ENCODE data around the gene SHB. TPM values are rescaled to one million over a fixed set of nuclear protein-coding genes. Genes with fewer than 3 reads are reported as not detected.
A peak's percentile ranks its signal among the peaks of the same experiment; 100 is the strongest.
"Not testable (repeated sequence)": the region's sequence is repeated elsewhere in the genome, so short reads cannot be mapped to it uniquely, and the experiment has no call there.

SHB gene
- total RNA-seq, 1 donor from 2014 or later, result 25.3 TPM

DNA sequence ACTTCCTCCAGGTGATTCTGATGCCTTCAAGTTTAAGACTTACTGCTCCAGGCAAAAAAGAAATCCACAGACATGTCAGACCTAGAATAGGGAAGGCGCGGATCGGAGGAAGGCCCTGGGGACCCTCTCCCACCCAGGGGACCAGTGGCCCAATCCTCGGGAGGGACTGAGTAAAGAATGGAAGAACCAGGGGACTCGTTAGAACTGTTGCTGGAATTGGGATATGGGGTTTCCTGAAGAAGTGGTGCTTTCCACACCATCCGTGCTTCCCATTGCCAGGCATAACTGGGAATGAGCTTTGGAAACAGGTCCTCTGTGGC, 101.3 kb downstream of the SHB start:
- no peak overlapping the region for H3K4me3 ChIP-seq
- TF ChIP-seq, protein P1, sequence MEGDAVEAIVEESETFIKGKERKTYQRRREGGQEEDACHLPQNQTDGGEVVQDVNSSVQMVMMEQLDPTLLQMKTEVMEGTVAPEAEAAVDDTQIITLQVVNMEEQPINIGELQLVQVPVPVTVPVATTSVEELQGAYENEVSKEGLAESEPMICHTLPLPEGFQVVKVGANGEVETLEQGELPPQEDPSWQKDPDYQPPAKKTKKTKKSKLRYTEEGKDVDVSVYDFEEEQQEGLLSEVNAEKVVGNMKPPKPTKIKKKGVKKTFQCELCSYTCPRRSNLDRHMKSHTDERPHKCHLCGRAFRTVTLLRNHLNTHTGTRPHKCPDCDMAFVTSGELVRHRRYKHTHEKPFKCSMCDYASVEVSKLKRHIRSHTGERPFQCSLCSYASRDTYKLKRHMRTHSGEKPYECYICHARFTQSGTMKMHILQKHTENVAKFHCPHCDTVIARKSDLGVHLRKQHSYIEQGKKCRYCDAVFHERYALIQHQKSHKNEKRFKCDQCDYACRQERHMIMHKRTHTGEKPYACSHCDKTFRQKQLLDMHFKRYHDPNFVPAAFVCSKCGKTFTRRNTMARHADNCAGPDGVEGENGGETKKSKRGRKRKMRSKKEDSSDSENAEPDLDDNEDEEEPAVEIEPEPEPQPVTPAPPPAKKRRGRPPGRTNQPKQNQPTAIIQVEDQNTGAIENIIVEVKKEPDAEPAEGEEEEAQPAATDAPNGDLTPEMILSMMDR (IDR thresholded peaks at IDR 0.05), result no peak
- DNase-seq, result no peak
- no peaks in the 10 kb centered on the region for H3K27me3 ChIP-seq (ENCODE audit: low read depth)
- H3K27ac ChIP-seq, result peak overlapping the region; percentile 43
- no peak for ATAC-seq
- peaks cover 64% of the 10 kb centered on the region for H3K4me1 ChIP-seq
- no peaks in the 10 kb centered on the region for H3K9me3 ChIP-seq
- intact Hi-C loops (cut with DNase I), result no loop called here
- H3K36me3 ChIP-seq, result peaks cover 15% of the 10 kb centered on the region

DNA sequence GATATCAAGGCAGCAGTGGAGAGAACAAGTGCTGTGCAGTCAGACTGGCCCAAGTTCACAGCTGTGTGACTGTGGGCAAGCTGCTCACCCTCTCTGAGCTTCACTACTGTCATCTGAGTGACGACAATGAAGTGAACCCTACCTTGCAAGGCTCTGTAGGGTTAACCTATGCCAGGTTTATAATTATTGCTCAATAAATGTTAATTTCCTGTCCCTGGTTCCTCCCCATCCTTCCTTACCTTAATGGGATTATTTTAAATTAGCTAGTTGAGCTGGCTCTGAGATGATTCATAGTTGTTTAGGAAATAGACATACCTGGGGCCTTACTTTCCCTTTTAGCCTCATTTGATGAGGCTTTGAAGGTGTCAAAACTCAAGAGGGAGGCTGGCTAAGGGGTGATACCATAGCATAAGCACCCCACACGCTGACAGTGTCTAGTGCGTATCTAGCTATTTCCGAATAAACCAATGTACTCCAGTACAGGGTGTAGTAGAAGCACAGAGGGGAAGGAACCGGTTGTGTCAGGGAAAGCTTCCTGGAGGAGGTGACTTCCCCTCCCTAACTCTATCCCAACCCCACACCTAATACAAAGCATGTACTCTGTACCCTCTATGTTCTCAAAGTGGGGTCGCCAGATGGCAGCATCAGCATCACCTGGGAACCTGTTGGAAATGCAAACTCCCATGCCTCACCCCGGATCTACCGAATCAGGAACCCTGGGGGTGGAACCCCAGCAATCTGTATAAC, 101.8 kb downstream of the SHB start:
- Histone ChIP-seq H3K27me3 (ENCODE audit: low read depth) (no peaks in the 10 kb centered on the region), H3K27ac (peak overlapping the region; percentile 43), H3K4me1 (peaks cover 65% of the 10 kb centered on the region), H3K4me3 (no peak overlapping the region), H3K9me3 (no peaks in the 10 kb centered on the region), H3K36me3 (peaks cover 10% of the 10 kb centered on the region)
- TF ChIP-seq, protein P1 (IDR thresholded peaks at IDR 0.05), result no peak
- intact Hi-C loops (cut with DNase I), result no loop called here
- DNase-seq (no peak), ATAC-seq (no peak)

DNA sequence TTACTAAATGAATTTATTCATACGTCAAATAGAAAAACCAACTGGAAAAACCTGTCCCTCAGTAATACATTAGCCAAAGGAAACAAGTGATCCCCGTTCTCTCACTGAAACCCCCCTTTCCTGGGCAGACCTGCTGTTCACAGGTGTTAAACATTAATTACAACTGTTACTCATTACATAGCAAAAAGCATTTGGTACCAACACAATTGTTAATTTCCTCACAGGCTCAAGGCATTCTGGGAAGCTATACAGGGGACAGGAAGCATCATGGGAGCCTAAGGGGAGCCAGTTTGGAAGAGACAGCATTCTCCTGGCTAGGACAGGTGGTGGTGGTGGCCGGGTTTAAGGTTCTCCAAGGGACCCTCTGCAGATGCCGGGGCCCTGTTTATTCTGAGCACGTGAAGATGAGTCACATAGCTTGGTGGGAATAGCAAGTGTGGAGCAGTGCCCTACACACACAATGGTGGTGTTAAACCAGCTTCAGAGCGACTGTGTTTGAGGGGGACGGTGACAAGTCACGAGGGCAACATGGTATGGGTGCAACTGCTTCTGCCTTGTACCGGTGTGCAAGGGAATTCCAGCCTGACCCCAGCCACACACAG, 102.5 kb downstream of the SHB start:
- H3K4me1 ChIP-seq, result peaks cover 65% of the 10 kb centered on the region

DNA sequence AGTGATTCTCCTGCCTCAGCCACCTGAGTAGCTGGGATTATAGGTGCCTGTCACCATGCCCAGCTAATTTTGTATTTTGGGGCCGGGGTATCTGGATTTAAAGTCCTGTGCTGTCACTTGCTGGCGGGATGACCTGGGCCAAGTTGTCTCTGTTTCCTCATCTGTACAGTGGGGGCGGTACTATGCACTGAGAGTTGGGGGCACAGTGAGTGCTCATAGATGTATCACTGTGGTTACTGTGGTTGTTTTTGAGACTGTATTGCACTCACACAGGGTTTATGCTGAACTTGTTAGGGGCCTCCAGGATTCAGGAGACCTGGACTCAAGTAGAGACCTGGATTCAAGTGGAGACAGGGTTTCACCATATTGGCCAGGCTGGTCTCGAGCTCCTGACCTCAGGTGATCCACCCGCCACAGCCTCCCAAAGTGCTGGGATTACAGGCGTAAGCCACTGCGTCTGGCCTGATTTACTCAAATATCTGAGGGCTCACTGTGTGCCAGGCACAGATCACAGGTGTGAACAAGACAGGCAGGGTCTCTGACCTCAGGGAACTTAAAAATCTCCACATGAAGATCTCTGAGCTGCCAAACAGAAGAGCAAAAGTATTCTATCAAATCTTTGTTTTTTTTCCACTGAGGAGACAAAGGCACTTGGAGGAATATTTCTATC, 103.2 kb downstream of the SHB start:
- H3K4me1 ChIP-seq, result peaks cover 65% of the 10 kb centered on the region
- H3K36me3 ChIP-seq; H3K4me3 ChIP-seq; H3K27me3 ChIP-seq (ENCODE audit: low read depth); DNase-seq; intact Hi-C loops (cut with DNase I); H3K9me3 ChIP-seq: not testable (repeated sequence)
- peak overlapping the region; percentile 66 for H3K27ac ChIP-seq
- ATAC-seq, result peak in 1 of 2 donors; percentile 6

More for the DNA sequence above, 102.5 kb downstream of the SHB start:
- H3K27me3 ChIP-seq (ENCODE audit: low read depth), result no peaks in the 10 kb centered on the region
- DNase-seq (no peak), ATAC-seq (peak; percentile 40 to 56)
- peak overlapping the region; percentile 66 for H3K27ac ChIP-seq
- TF ChIP-seq, protein P1 (IDR thresholded peaks at IDR 0.05), result no peak
- peaks cover 3% of the 10 kb centered on the region for H3K36me3 ChIP-seq
- H3K9me3 ChIP-seq, result no peaks in the 10 kb centered on the region
- intact Hi-C loops (cut with DNase I), result no loop called here
- H3K4me3 ChIP-seq, result no peak overlapping the region

DNA sequence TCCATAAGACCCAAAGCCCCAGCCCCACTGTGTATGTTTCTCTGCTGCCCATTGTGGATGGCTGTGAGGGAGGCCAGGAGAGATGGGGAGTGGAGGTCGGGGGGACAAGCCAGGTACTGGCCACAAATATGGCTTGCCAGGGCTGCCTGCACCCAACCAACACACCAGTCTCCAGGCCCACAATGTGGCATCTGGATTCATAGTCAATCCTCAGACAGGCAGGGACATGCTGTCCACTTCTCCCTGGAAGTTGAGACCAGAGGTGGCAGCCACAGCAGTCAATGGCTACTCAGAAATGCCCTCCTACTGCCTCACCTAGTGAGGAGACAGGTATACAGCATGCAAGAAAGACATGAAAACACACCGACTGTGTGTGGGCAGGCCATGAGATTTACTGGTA, 103.9 kb downstream of the SHB start:
- Histone ChIP-seq H3K4me1 (peaks cover 65% of the 10 kb centered on the region), H3K27me3 (ENCODE audit: low read depth) (no peaks in the 10 kb centered on the region), H3K36me3 (no peaks in the 10 kb centered on the region), H3K4me3 (no peak overlapping the region), H3K9me3 (no peaks in the 10 kb centered on the region), H3K27ac (peak overlapping the region; percentile 66)
- TF ChIP-seq, protein P1 (IDR thresholded peaks at IDR 0.05), result no peak
- no peak for ATAC-seq
- no peak for DNase-seq
- intact Hi-C loops (cut with DNase I), result no loop called here

DNA sequence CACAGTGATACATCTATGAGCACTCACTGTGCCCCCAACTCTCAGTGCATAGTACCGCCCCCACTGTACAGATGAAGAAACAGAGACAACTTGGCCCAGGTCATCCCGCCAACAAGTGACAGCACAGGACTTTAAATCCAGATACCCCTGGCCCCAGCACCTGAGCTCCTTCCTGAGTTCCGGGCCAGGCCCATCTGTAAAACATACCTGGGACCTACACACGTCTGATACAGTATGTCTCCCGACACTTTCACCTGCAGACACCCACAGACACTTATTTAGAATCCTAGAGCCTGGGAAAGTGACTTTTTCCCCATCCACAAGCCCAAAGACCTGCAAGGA, 104.3 kb downstream of the SHB start:
- peak overlapping the region; percentile 66 for H3K27ac ChIP-seq
- ATAC-seq, result no peak

More for the DNA sequence above, 104.3 kb downstream of the SHB start:
- TF ChIP-seq, protein P1 (IDR thresholded peaks at IDR 0.05), result no peak
- Histone ChIP-seq H3K36me3 (no peaks in the 10 kb centered on the region), H3K4me3 (no peak overlapping the region), H3K27me3 (ENCODE audit: low read depth) (no peaks in the 10 kb centered on the region), H3K4me1 (peaks cover 63% of the 10 kb centered on the region), H3K9me3 (no peaks in the 10 kb centered on the region)
- DNase-seq, result no peak
- intact Hi-C loops (cut with DNase I), result no loop called here

Measured in lower lobe of right lung (tissue), 2 donors.